ENCODE results near the gene NEUROG1.

The NEUROG1 gene, protein sequence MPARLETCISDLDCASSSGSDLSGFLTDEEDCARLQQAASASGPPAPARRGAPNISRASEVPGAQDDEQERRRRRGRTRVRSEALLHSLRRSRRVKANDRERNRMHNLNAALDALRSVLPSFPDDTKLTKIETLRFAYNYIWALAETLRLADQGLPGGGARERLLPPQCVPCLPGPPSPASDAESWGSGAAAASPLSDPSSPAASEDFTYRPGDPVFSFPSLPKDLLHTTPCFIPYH

DNA sequence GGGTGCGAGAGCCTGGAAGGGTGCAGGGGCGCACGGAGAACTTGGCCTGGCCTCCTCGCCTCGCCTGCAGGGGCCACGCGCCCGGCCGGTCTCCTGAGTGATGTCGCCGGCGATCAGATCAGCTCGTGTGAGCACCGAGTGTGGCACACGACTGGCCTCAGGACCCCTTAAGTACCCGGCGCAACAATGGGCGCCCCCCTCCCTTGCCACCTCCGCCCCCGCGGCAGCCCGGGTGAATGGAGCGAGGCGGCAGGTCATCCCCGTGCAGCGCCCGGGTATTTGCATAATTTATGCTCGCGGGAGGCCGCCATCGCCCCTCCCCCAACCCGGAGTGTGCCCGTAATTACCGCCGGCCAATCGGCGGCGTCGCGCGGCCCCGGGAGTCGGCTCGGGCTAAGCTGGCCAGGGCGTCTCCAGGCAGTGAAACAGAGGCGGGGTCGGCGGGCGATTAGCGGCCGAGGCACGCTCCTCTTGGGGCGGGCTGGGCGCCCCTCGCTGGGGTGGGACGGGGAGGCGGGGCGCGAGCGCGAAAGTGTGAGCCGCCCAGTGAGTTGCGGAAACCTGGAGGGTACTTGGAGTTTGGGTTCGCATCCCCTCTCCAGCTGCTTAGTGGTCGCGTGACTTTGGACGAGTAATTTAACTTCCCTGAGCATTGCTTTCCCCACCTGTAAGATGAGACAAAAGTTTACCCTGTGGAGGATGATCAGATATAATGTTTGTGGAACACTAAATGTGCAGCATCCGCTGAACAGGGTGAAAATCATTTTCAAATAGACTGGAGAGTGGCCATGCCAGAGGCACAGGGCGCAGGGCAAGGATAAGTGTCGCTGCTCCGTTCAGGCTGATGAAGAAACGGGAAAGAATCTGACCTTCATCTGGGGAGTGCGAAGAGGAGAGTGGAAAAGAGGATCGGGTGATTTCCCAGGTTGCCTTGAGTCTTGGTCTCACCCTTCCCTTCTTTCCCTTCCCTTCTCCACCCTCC lies at the start of gene NEUROG1:
NEUROG1 (minus strand) TSS at position 145 of the 982 bp plus-strand sequence. CDS start 274 bp downstream, outside the sequence.
- TF ChIP-seq, protein P1, sequence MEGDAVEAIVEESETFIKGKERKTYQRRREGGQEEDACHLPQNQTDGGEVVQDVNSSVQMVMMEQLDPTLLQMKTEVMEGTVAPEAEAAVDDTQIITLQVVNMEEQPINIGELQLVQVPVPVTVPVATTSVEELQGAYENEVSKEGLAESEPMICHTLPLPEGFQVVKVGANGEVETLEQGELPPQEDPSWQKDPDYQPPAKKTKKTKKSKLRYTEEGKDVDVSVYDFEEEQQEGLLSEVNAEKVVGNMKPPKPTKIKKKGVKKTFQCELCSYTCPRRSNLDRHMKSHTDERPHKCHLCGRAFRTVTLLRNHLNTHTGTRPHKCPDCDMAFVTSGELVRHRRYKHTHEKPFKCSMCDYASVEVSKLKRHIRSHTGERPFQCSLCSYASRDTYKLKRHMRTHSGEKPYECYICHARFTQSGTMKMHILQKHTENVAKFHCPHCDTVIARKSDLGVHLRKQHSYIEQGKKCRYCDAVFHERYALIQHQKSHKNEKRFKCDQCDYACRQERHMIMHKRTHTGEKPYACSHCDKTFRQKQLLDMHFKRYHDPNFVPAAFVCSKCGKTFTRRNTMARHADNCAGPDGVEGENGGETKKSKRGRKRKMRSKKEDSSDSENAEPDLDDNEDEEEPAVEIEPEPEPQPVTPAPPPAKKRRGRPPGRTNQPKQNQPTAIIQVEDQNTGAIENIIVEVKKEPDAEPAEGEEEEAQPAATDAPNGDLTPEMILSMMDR (IDR thresholded peaks at IDR 0.05; ENCODE audit: low read depth, low read length) = no peak
- H3K4me3 ChIP-seq (ENCODE audit: low read depth, low read length) = no peak within 1 kb of the TSS

DNA sequence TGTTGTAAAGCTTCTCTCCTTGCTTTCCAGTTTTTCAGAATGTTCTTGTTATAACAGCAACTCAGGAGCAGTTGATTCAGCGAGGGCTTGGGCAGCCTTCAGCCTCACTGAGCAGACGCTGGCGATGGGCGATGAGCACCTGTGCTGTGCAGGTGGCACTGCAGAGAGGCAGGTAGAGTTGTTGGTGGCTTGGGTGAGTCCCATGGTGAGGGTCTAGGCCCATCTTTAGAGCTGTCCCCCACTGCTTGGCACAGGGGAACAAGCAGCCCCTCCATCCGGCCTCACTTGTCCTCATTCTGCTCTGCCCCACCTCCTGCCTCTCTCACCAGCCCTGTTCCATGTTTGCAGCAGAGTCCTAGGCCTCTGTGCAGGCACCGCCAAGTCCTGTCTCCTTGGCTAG lies 49.2 kb upstream of the NEUROG1 start:
- H3K4me3 ChIP-seq (ENCODE audit: low read depth, low read length) = no peak overlapping the region
- TF ChIP-seq, protein P1 (IDR thresholded peaks at IDR 0.05; ENCODE audit: low read depth, low read length) = no peak

DNA sequence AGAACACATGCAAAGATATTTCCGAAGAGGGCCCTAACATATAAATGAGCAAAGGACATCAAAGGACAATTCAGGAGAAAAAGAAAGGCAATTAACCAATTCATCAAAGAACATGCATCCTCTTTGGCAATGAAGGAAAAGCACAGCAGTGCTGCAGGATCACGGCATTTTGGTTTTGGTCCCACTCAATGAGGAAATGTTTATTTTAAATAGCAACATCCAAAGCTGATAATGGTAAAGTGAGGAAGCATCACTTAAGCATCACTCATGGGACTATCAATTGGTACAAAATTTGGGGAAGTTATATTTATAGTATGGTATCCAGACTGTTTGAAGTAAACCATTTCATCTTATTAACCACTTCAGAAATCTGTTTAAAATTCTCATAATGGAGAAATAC lies 48.5 kb upstream of the NEUROG1 start:
- no peak overlapping the region for H3K4me3 ChIP-seq (ENCODE audit: low read depth, low read length)
- TF ChIP-seq, protein P1 (IDR thresholded peaks at IDR 0.05; ENCODE audit: low read depth, low read length) = no peak

DNA sequence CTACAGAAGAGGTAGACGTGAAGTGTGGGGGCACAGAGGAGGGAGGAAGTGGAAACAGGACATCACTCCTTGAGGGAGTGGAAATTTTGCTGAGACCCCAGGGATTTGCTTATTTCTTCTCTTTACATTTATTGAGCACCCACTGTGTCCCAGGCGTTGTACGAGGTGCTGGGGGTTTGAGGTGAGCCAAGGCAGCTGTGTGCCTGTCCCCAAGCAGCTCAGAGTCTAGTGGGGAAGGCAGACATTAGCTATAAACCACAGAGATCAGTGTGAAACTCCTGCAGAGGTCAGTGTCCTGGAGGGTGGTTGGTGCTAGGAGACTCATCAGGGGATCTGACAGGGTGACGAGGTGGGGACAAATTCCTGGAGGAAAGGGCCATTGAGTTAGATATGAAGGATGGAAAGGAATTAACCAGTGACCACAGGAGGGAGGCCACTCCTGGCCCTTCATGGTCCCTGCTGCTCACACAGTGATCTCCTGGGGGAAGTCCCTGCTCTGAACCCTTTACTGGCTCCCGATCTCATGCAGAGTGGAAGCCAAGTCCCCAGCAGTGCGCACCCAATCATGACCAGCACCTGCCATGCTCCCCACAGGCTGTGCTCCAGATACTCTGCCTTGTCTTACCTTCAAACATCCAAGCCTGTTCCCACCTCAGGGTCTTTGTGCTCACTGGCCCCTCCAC lies 46.5 kb upstream of the NEUROG1 start:
- no peak overlapping the region for H3K4me3 ChIP-seq (ENCODE audit: low read depth, low read length)
- TF ChIP-seq, protein P1 (IDR thresholded peaks at IDR 0.05; ENCODE audit: low read depth, low read length) = no peak

DNA sequence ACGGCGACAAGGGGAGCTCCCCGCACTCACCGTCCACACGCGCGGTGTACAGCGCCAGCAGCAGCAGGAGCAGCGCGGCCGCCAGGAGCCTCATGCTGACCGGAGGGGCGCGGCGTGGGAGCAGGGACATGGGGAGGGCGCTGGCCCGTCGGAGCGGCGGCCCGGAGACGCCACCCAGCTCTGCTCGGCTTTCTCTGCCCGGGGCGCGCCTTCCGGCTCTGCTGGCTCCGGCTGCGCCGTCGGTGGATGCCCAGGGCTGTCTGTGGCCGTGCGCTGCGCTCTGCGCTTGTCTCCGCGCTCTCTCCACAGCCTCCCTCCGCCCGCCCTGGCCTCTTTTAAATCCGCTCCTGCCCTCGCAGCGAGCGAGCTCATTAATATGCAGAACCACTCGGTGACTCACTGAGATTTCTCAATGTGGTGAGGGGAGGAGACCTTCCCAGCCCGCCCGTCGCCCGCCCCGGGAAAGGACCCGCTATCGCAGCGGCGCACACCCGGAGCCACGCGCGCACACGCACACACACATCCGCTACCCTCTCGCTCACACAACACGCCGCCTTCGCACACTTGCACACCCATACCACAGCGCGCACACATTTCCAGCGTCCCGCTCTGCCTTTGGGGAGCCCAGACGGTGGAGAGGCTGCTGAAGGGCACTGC lies 43.0 kb upstream of the NEUROG1 start, which contains the start of gene CXCL14:
CXCL14 (minus strand) TSS at position 307 of the 657 bp plus-strand sequence; CDS start at position 94, 213 bp downstream.
- H3K4me3 ChIP-seq (ENCODE audit: low read depth, low read length) = peak within 1 kb of the TSS; percentile 13; the same call in 1 of the 2 replicates
- TF ChIP-seq, protein P1 (IDR thresholded peaks at IDR 0.05; ENCODE audit: low read depth, low read length) = no peak

DNA sequence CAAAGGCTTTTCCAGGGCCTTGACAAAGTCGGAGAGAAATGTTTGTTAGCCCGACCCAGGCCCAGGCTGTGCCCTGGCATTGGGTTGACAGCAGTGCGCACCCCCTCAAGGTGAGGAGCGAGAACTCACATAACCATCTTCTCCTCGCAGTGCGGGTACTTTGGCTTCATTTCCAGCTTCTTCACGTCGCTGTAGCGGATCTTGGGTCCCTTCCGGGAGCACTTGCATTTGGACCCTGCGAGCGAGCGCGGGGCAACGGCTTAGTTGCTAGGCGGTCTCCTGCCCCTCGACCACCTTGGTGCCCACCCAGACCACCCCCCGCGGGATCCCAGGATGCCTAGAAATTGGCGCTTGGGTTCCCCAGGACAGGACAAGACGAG lies 42.5 kb upstream of the NEUROG1 start:
- H3K4me3 ChIP-seq (ENCODE audit: low read depth, low read length) = no peak overlapping the region; the same call in 1 of the 2 replicates
- TF ChIP-seq, protein P1 (IDR thresholded peaks at IDR 0.05; ENCODE audit: low read depth, low read length) = no peak

Measured in WI38 (cell line).